Measurements from ENCODE around the gene ARMC8.

The ARMC8 gene

GRCh38 chr3:138317687-138318086 is 130.6 kb downstream of the ARMC8 start:
- DNase-seq = no peak

GRCh38 chr3:138323971-138324370 is 136.9 kb downstream of the ARMC8 start:
- no peak for DNase-seq

- no peak for DNase-seq
Measured at GRCh38 chr3:138325990-138326389, 138.9 kb downstream of the ARMC8 start.

- no peak for DNase-seq
Measured at GRCh38 chr3:138326866-138327595, 139.9 kb downstream of the ARMC8 start.

- DNase-seq = no peak
Measured at GRCh38 chr3:138327831-138328230, 140.7 kb downstream of the ARMC8 start.

GRCh38 chr3:138328341-138328740 is 141.2 kb downstream of the ARMC8 start:
- DNase-seq = no peak

- DNase-seq = peak; percentile 95
Measured at GRCh38 chr3:138329127-138329983, 142.3 kb downstream of the ARMC8 start, which contains the start of gene NME9. TSS of gene NME9 (minus strand) at chr3:138329851. CDS start at chr3:138329335, 516 bp downstream.

GRCh38 chr3:138329984-138330293 is 142.8 kb downstream of the ARMC8 start:
- DNase-seq = no peak

- no peak for DNase-seq
Measured at GRCh38 chr3:138331143-138331894, 144.2 kb downstream of the ARMC8 start.

- peak; percentile 14 for DNase-seq
Measured at GRCh38 chr3:138332472-138333073, 145.5 kb downstream of the ARMC8 start.

- DNase-seq = no peak
Measured at GRCh38 chr3:138334608-138335007, 147.5 kb downstream of the ARMC8 start.

- no peak for DNase-seq
Measured at GRCh38 chr3:138336454-138336999, 149.4 kb downstream of the ARMC8 start.

- no peak for DNase-seq
Measured at GRCh38 chr3:138338244-138338643, 151.1 kb downstream of the ARMC8 start.

- no peak for DNase-seq
Measured at GRCh38 chr3:138338811-138339210, 151.7 kb downstream of the ARMC8 start.

- no peak for DNase-seq
Measured at GRCh38 chr3:138340511-138340910, 153.4 kb downstream of the ARMC8 start.

- DNase-seq = no peak
Measured at GRCh38 chr3:138344754-138345153, 157.7 kb downstream of the ARMC8 start.
